ENCODE results near the gene FNIP1.

Gene FNIP1

GRCh38 chr5:131709043-131709442 lies 87.8 kb downstream of the FNIP1 start:
- H3K27ac ChIP-seq (ENCODE audit: low read length, poor library complexity, severe bottlenecking) = no peak overlapping the region
- no peak overlapping the region for H3K4ac ChIP-seq (ENCODE audit: low read depth in 1 of 2, low read length in 2 of 2)
- no peak overlapping the region for H3K4me2 ChIP-seq (ENCODE audit: low read length, poor library complexity, severe bottlenecking)
- no peak overlapping the region for H3K4me3 ChIP-seq (ENCODE audit: insufficient read depth in 1 of 2, low read depth in 1 of 2, low read length in 2 of 2)
- H2AK5ac ChIP-seq (ENCODE audit: low read length, severe bottlenecking) = no peak overlapping the region
- no peak overlapping the region for H3K23ac ChIP-seq (ENCODE audit: low read length in 2 of 2)
- no peak overlapping the region for H3K14ac ChIP-seq (ENCODE audit: low read length in 2 of 2)
- no peak overlapping the region for H4K91ac ChIP-seq (ENCODE audit: low read length)
- H2BK5ac ChIP-seq (ENCODE audit: low read depth, low read length, poor library complexity, severe bottlenecking) = no peak overlapping the region
- H4K8ac ChIP-seq (ENCODE audit: low read length) = no peak overlapping the region
- no peak overlapping the region for H2BK15ac ChIP-seq (ENCODE audit: low read depth, poor library complexity, severe bottlenecking)
- no peaks in the 10 kb centered on the region for H3K9me3 ChIP-seq (ENCODE audit: control insufficient read depth, low read length)
- H3K79me1 ChIP-seq (replicated peaks; ENCODE audit: low read length, poor library complexity, severe bottlenecking) = peaks cover 11% of the 10 kb centered on the region
- no peak overlapping the region for H3K9ac ChIP-seq (ENCODE audit: low read length)
- WGBS = 100% methylated on average over 1 of the region's 3 CpGs
- H3K27me3 ChIP-seq (ENCODE audit: control insufficient read depth in 1 of 2, insufficient read depth in 1 of 2, low read length in 2 of 2) = no peaks in the 10 kb centered on the region
- no peak overlapping the region for H2AFZ ChIP-seq (ENCODE audit: low read depth, low read length)
- no peak overlapping the region for H3K18ac ChIP-seq (ENCODE audit: low read depth in 1 of 2, low read length in 2 of 2)
- DNase-seq = no peak
- peaks cover 14 to 99% of the 10 kb centered on the region in 2 experiments for H3K36me3 ChIP-seq (ENCODE audit: control insufficient read depth in 1 of 2, insufficient read depth in 2 of 2, low read depth in 1 of 2, low read length in 2 of 2)
- no peaks in the 10 kb centered on the region for H3K4me1 ChIP-seq (ENCODE audit: control insufficient read depth, insufficient read depth, low read depth, low read length)
- H2BK120ac ChIP-seq (ENCODE audit: low read depth, low read length) = no peak overlapping the region
- no peak overlapping the region for H2BK12ac ChIP-seq (ENCODE audit: low read length in 2 of 2)

GRCh38 chr5:131706281-131706680 lies 90.5 kb downstream of the FNIP1 start:
- no peaks in the 10 kb centered on the region for H3K4me1 ChIP-seq (ENCODE audit: control insufficient read depth, insufficient read depth, low read depth, low read length)
- no peak overlapping the region for H3K27ac ChIP-seq (ENCODE audit: low read length, poor library complexity, severe bottlenecking)
- H3K14ac ChIP-seq (ENCODE audit: low read length in 2 of 2) = no peak overlapping the region
- no peak for DNase-seq
- WGBS = 100% methylated on average over 5 of the region's 5 CpGs
- no peak overlapping the region for H4K91ac ChIP-seq (ENCODE audit: low read length)
- no peak overlapping the region for H3K4me3 ChIP-seq (ENCODE audit: insufficient read depth in 1 of 2, low read depth in 1 of 2, low read length in 2 of 2)
- H2BK15ac ChIP-seq (ENCODE audit: low read depth, poor library complexity, severe bottlenecking) = no peak overlapping the region
- no peak overlapping the region for H3K4me2 ChIP-seq (ENCODE audit: low read length, poor library complexity, severe bottlenecking)
- no peak overlapping the region for H2AFZ ChIP-seq (ENCODE audit: low read depth, low read length)
- no peak overlapping the region for H2BK120ac ChIP-seq (ENCODE audit: low read depth, low read length)
- no peak overlapping the region for H3K4ac ChIP-seq (ENCODE audit: low read depth in 1 of 2, low read length in 2 of 2)
- no peak overlapping the region for H4K8ac ChIP-seq (ENCODE audit: low read length)
- no peak overlapping the region for H2BK12ac ChIP-seq (ENCODE audit: low read length in 2 of 2)
- no peaks in the 10 kb centered on the region for H3K27me3 ChIP-seq (ENCODE audit: control insufficient read depth in 1 of 2, insufficient read depth in 1 of 2, low read length in 2 of 2)
- peaks cover 10% of the 10 kb centered on the region for H3K79me1 ChIP-seq (replicated peaks; ENCODE audit: low read length, poor library complexity, severe bottlenecking)
- no peak overlapping the region for H3K18ac ChIP-seq (ENCODE audit: low read depth in 1 of 2, low read length in 2 of 2)
- H3K36me3 ChIP-seq (ENCODE audit: control insufficient read depth in 1 of 2, insufficient read depth in 2 of 2, low read depth in 1 of 2, low read length in 2 of 2) = peaks cover 16 to 99% of the 10 kb centered on the region in 2 experiments
- H2AK5ac ChIP-seq (ENCODE audit: low read length, severe bottlenecking) = no peak overlapping the region
- H3K9ac ChIP-seq (ENCODE audit: low read length) = no peak overlapping the region
- H3K9me3 ChIP-seq (ENCODE audit: control insufficient read depth, low read length) = no peaks in the 10 kb centered on the region
- H3K23ac ChIP-seq (ENCODE audit: low read length in 2 of 2) = no peak overlapping the region
- no peak overlapping the region for H2BK5ac ChIP-seq (ENCODE audit: low read depth, low read length, poor library complexity, severe bottlenecking)

GRCh38 chr5:131694926-131695325 lies 101.9 kb downstream of the FNIP1 start:
- Histone ChIP-seq H2BK5ac (ENCODE audit: low read depth, low read length, poor library complexity, severe bottlenecking) (no peak overlapping the region), H2BK120ac (ENCODE audit: low read depth, low read length) (no peak overlapping the region), H3K4me2 (ENCODE audit: low read length, poor library complexity, severe bottlenecking) (no peak overlapping the region), H3K27ac (ENCODE audit: low read length, poor library complexity, severe bottlenecking) (no peak overlapping the region), H3K9me3 (ENCODE audit: control insufficient read depth, low read length) (no peaks in the 10 kb centered on the region), H4K91ac (ENCODE audit: low read length) (no peak overlapping the region), H3K18ac (ENCODE audit: low read depth in 1 of 2, low read length in 2 of 2) (no peak overlapping the region), H4K8ac (ENCODE audit: low read length) (no peak overlapping the region), H3K79me1 (replicated peaks; ENCODE audit: low read length, poor library complexity, severe bottlenecking) (peaks cover 12% of the 10 kb centered on the region), H3K23ac (ENCODE audit: low read length in 2 of 2) (no peak overlapping the region), H3K27me3 (ENCODE audit: control insufficient read depth in 1 of 2, insufficient read depth in 1 of 2, low read length in 2 of 2) (no peaks in the 10 kb centered on the region), H2AK5ac (ENCODE audit: low read length, severe bottlenecking) (no peak overlapping the region), H3K4me3 (ENCODE audit: insufficient read depth in 1 of 2, low read depth in 1 of 2, low read length in 2 of 2) (no peak overlapping the region), H2BK15ac (ENCODE audit: low read depth, poor library complexity, severe bottlenecking) (no peak overlapping the region), H3K9ac (ENCODE audit: low read length) (no peak overlapping the region), H3K14ac (ENCODE audit: low read length in 2 of 2) (no peak overlapping the region), H2BK12ac (ENCODE audit: low read length in 2 of 2) (no peak overlapping the region), H2AFZ (ENCODE audit: low read depth, low read length) (no peak overlapping the region), H3K4ac (ENCODE audit: low read depth in 1 of 2, low read length in 2 of 2) (no peak overlapping the region), H3K4me1 (ENCODE audit: control insufficient read depth, insufficient read depth, low read depth, low read length) (no peaks in the 10 kb centered on the region), H3K36me3 (ENCODE audit: control insufficient read depth in 1 of 2, insufficient read depth in 2 of 2, low read depth in 1 of 2, low read length in 2 of 2) (peaks cover 7 to 86% of the 10 kb centered on the region in 2 experiments)
- DNase-seq = no peak
- WGBS = 100% methylated on average over 1 of the region's 4 CpGs

GRCh38 chr5:131693894-131694293 lies 102.9 kb downstream of the FNIP1 start:
- no peak overlapping the region for H3K27ac ChIP-seq (ENCODE audit: low read length, poor library complexity, severe bottlenecking)
- no peak overlapping the region for H4K8ac ChIP-seq (ENCODE audit: low read length)
- no peak overlapping the region for H3K14ac ChIP-seq (ENCODE audit: low read length in 2 of 2)
- H3K36me3 ChIP-seq (ENCODE audit: control insufficient read depth in 1 of 2, insufficient read depth in 2 of 2, low read depth in 1 of 2, low read length in 2 of 2) = peaks cover 7 to 87% of the 10 kb centered on the region in 2 experiments
- H3K4ac ChIP-seq (ENCODE audit: low read depth in 1 of 2, low read length in 2 of 2) = no peak overlapping the region
- no peak overlapping the region for H3K18ac ChIP-seq (ENCODE audit: low read depth in 1 of 2, low read length in 2 of 2)
- H3K4me2 ChIP-seq (ENCODE audit: low read length, poor library complexity, severe bottlenecking) = no peak overlapping the region
- H2BK12ac ChIP-seq (ENCODE audit: low read length in 2 of 2) = no peak overlapping the region
- no peak overlapping the region for H2BK5ac ChIP-seq (ENCODE audit: low read depth, low read length, poor library complexity, severe bottlenecking)
- no peaks in the 10 kb centered on the region for H3K4me1 ChIP-seq (ENCODE audit: control insufficient read depth, insufficient read depth, low read depth, low read length)
- DNase-seq = no peak
- no peaks in the 10 kb centered on the region for H3K9me3 ChIP-seq (ENCODE audit: control insufficient read depth, low read length)
- WGBS = 89% methylated on average over 1 of the region's 1 CpG
- H2AFZ ChIP-seq (ENCODE audit: low read depth, low read length) = no peak overlapping the region
- no peak overlapping the region for H3K9ac ChIP-seq (ENCODE audit: low read length)
- no peak overlapping the region for H3K4me3 ChIP-seq (ENCODE audit: insufficient read depth in 1 of 2, low read depth in 1 of 2, low read length in 2 of 2)
- H3K23ac ChIP-seq (ENCODE audit: low read length in 2 of 2) = no peak overlapping the region
- H2BK120ac ChIP-seq (ENCODE audit: low read depth, low read length) = no peak overlapping the region
- no peak overlapping the region for H2AK5ac ChIP-seq (ENCODE audit: low read length, severe bottlenecking)
- H3K79me1 ChIP-seq (replicated peaks; ENCODE audit: low read length, poor library complexity, severe bottlenecking) = peaks cover 10% of the 10 kb centered on the region
- H4K91ac ChIP-seq (ENCODE audit: low read length) = no peak overlapping the region
- H2BK15ac ChIP-seq (ENCODE audit: low read depth, poor library complexity, severe bottlenecking) = no peak overlapping the region
- no peaks in the 10 kb centered on the region for H3K27me3 ChIP-seq (ENCODE audit: control insufficient read depth in 1 of 2, insufficient read depth in 1 of 2, low read length in 2 of 2)

Measured in mesenchymal stem cell (in vitro differentiated cells and primary cell).